ENCODE results near the gene LRRC25. TPM values are rescaled to one million over a fixed set of nuclear protein-coding genes. Genes with fewer than 3 reads are reported as not detected.

LRRC25 gene
- total RNA-seq, 1 experiment from 2014 or later = 0.12 TPM

DNA sequence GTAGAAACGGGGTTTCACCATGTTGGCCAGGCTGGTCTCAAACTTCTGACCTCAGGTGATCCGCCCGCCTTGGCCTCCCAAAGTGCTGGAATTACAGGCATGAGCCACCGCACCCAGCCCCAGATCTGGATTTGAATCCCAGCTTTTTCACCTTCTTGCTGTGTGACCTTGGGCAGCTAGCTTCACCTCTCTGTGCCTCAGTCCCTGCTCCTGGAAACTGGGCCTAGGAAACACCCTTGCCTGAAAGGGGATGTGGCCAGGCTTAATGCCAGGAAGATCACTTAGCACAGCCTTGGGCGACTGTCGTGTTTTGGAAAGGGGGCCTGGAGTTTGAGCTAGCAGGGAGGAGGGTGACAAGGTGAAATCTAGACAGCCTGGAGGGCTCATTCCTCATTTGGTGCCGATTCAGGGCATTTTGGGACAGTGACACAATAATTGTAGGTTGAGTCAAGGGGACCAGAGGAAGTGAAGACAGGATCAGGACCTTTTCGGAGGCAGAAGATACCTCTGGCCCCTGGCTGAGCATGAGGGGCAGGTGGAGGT is 55.3 kb downstream of the LRRC25 start:
- POLR2A ChIA-PET = interaction anchor here (1.1 kb wide), 1 partner anchor 18 kb away, joined by 3 read pairs; no protein-coding TSS in a partner anchor
- Histone ChIP-seq H3K9me3 (ENCODE audit: control insufficient read depth in 1 of 2, insufficient read depth in 1 of 2, low read depth in 1 of 2, low read length in 2 of 2) (no peaks in the 10 kb centered on the region), H3K4me1 (ENCODE audit: control insufficient read depth in 1 of 2, insufficient read depth in 2 of 2, low read length in 2 of 2) (peaks cover 35 to 69% of the 10 kb centered on the region in 2 experiments), H3K4me3 (replicated peaks in 1 of 2; ENCODE audit: low read depth in 1 of 2, low read length in 2 of 2) (no peak overlapping the region), H3K9ac (ENCODE audit: low read length) (no peak overlapping the region), H3K27ac (ENCODE audit: low read depth, low read length) (no peak overlapping the region), H3K9me2 (ENCODE audit: insufficient read depth) (no peaks in the 10 kb centered on the region), H2AFZ (ENCODE audit: low read depth, low read length, poor library complexity, severe bottlenecking) (no peak overlapping the region), H4K20me1 (ENCODE audit: insufficient read depth) (no peaks in the 10 kb centered on the region), H3K36me3 (ENCODE audit: control insufficient read depth in 1 of 2, insufficient read depth in 2 of 2, low read length in 2 of 2) (no peaks in the 10 kb centered on the region; a peak in 2 of 4 replicates), H3K4me2 (ENCODE audit: low read length) (peak overlapping the region; percentile 97; the same call in 1 of the 2 replicates), H3K79me2 (ENCODE audit: insufficient read depth, low read length) (no peaks in the 10 kb centered on the region), H3K27me3 (ENCODE audit: insufficient read depth, low read length) (no peaks in the 10 kb centered on the region)
- RAD21 ChIA-PET (ENCODE audit: low non-redundant PET in 1 of 2, low total read pairs in 2 of 2, uncharacterized antibody in 2 of 2, unreplicated experiment in 2 of 2) = no interaction called here
- CTCF ChIA-PET = interaction anchor here (1.2 to 2.2 kb wide), 2 partner anchors 13 to 63 kb away, joined by 3 to 7 read pairs; no protein-coding TSS in a partner anchor
- DNase-seq (ENCODE audit: low read depth, low spot score) (no peak), ATAC-seq (no peak)
- no peak for TF ChIP-seq ZNF274 (IDR thresholded peaks at IDR 0.05; ENCODE audit: low read depth, low read length)
- no TSS peak for BruUV-seq (replicated peaks)
- intact Hi-C loops (cut with micrococcal nuclease) = loop anchor here (5.0 kb wide), 1 partner anchor 65 kb away; no protein-coding TSS in a partner anchor

Small RNAs within 50 kb of the gene (microRNA-seq; reads per million reads assigned to microRNA genes)
- 10.9 reads per million, percentile 31 among the genes with 10 or more reads in this experiment for gene MIR3189 (ENCODE audit: borderline number of aligned reads)

Other genes with a start within 250 kb of the LRRC25 start
- 53.4 TPM for gene PIK3R2, start 244.5 kb downstream of the LRRC25 start, total RNA-seq (2021; ENCODE audit: unreplicated experiment)
- 64.6 TPM for gene IFI30, start 223.8 kb downstream of the LRRC25 start, total RNA-seq (2021; ENCODE audit: unreplicated experiment)
- 18.7 TPM for gene MPV17L2, start 204.4 kb downstream of the LRRC25 start, total RNA-seq (2021; ENCODE audit: unreplicated experiment)
- gene RAB3A, start 193.6 kb downstream of the LRRC25 start, total RNA-seq (2021; ENCODE audit: unreplicated experiment) = 10.6 TPM
- 1.5 TPM for gene PDE4C, start 171.2 kb downstream of the LRRC25 start, total RNA-seq (2021; ENCODE audit: unreplicated experiment)
- gene IQCN, start 123.2 kb downstream of the LRRC25 start, total RNA-seq (2021; ENCODE audit: unreplicated experiment) = 4.8 TPM
- 221 TPM for gene JUND, start 116.0 kb downstream of the LRRC25 start, total RNA-seq (2021; ENCODE audit: unreplicated experiment)
- 400 TPM for gene LSM4, start 74.5 kb downstream of the LRRC25 start, total RNA-seq (2021; ENCODE audit: unreplicated experiment)
- 30.9 TPM for gene PGPEP1, start 57.0 kb downstream of the LRRC25 start, total RNA-seq (2021; ENCODE audit: unreplicated experiment)
- gene GDF15, start 11.5 kb downstream of the LRRC25 start, total RNA-seq (2021; ENCODE audit: unreplicated experiment) = 425 TPM
- 164 TPM for gene SSBP4, start 21.8 kb upstream of the LRRC25 start, total RNA-seq (2021; ENCODE audit: unreplicated experiment)
- gene ISYNA1, start 40.5 kb upstream of the LRRC25 start, total RNA-seq (2021; ENCODE audit: unreplicated experiment) = 365 TPM
- gene ELL, start 124.4 kb upstream of the LRRC25 start, total RNA-seq (2021; ENCODE audit: unreplicated experiment) = 22.9 TPM
- 261 TPM for gene FKBP8, start 146.0 kb upstream of the LRRC25 start, total RNA-seq (2021; ENCODE audit: unreplicated experiment)
- 139 TPM for gene KXD1, start 160.2 kb upstream of the LRRC25 start, total RNA-seq (2021; ENCODE audit: unreplicated experiment)
- gene UBA52, start 174.2 kb upstream of the LRRC25 start, total RNA-seq (2021; ENCODE audit: unreplicated experiment) = 1,743 TPM
- gene REX1BD, start 191.2 kb upstream of the LRRC25 start, total RNA-seq (2021; ENCODE audit: unreplicated experiment) = 97.1 TPM
- 43.0 TPM for gene CRLF1, start 209.2 kb upstream of the LRRC25 start, total RNA-seq (2021; ENCODE audit: unreplicated experiment)
- gene TMEM59L, start 215.2 kb upstream of the LRRC25 start, total RNA-seq (2021; ENCODE audit: unreplicated experiment) = 14.3 TPM
- 17.1 TPM for gene KLHL26, start 239.4 kb upstream of the LRRC25 start, total RNA-seq (2021; ENCODE audit: unreplicated experiment)